Transverse colon (tissue), 4 donors: ENCODE results near the gene HSPB8.

Experiments used
- EP300 ChIP-seq: sonication (generic); formaldehyde crosslinking; IDR thresholded peaks from one replicate; pipeline ENCODE4 v1.6.1; 2017; ENCODE audit warnings: antibody characterized with exemption, low read depth
- POLR2A ChIP-seq: fragments of 450-650 bp; IDR thresholded peaks from one replicate; pipeline ENCODE4 v1.6.1; 2016; ENCODE audit warnings: antibody characterized with exemption, mild to moderate bottlenecking, moderate library complexity
- POLR2AphosphoS5 ChIP-seq, 3 donors: sonication (generic); formaldehyde crosslinking; IDR thresholded peaks; one replicate each; pipeline ENCODE4 v1.6.1; 2016; ENCODE audit warnings: antibody characterized with exemption in 3 of 3
- TF ChIP-seq, protein P1 (sequence below), 5 experiments: fragments of 200-600 bp in 3 of 5; fragments of 450-650 bp in 2 of 5; sonication (generic) in 3 of 5; IDR thresholded peaks; 1 replicate in 2 of 5; 2 replicates in 3 of 5; pipeline ENCODE4 v1.5.1; 2016 to 2017; ENCODE audit warnings: antibody characterized with exemption in 5 of 5, inconsistent platforms in 3 of 5, mild to moderate bottlenecking in 2 of 5, moderate library complexity in 1 of 5

DNA sequence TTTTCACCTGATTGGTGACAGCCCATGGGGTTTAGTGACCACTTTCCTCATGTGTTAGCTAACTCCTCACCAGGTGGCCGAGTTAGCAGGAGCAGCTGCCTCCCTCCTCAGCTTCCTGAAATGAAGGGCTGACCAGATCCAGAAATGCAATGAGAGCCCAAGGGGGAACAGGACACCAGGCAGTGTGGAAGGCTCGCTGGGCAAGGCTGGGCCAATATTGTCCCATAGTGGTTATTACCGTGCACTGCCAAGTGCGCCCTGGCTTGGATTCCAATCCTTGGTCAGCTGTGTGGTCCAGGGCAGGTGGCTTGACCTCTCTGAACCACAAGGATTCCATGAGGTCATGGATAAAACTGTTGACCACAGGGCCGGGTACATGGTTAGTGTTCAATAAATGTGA is 3.6 kb upstream of the HSPB8 start:
- TF ChIP-seq POLR2AphosphoS5 (IDR thresholded peaks at IDR 0.05) (no peak), POLR2A (no peak), EP300 (no peak)
- TF ChIP-seq, protein P1, sequence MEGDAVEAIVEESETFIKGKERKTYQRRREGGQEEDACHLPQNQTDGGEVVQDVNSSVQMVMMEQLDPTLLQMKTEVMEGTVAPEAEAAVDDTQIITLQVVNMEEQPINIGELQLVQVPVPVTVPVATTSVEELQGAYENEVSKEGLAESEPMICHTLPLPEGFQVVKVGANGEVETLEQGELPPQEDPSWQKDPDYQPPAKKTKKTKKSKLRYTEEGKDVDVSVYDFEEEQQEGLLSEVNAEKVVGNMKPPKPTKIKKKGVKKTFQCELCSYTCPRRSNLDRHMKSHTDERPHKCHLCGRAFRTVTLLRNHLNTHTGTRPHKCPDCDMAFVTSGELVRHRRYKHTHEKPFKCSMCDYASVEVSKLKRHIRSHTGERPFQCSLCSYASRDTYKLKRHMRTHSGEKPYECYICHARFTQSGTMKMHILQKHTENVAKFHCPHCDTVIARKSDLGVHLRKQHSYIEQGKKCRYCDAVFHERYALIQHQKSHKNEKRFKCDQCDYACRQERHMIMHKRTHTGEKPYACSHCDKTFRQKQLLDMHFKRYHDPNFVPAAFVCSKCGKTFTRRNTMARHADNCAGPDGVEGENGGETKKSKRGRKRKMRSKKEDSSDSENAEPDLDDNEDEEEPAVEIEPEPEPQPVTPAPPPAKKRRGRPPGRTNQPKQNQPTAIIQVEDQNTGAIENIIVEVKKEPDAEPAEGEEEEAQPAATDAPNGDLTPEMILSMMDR (IDR thresholded peaks at IDR 0.05), result no peak
